NCI-H187 treated with DMSO at 0.1 percent for 48 hours (cell line): ENCODE measurements around the gene BOD1.
"Not testable (repeated sequence)": the region's sequence is repeated elsewhere in the genome, so short reads cannot be mapped to it uniquely, and the experiment has no call there.

Experiments
- DNase-seq: peaks from one replicate; lab custom pipeline; 2025; lab: John Stamatoyannopoulos, UW

Gene BOD1

DNA sequence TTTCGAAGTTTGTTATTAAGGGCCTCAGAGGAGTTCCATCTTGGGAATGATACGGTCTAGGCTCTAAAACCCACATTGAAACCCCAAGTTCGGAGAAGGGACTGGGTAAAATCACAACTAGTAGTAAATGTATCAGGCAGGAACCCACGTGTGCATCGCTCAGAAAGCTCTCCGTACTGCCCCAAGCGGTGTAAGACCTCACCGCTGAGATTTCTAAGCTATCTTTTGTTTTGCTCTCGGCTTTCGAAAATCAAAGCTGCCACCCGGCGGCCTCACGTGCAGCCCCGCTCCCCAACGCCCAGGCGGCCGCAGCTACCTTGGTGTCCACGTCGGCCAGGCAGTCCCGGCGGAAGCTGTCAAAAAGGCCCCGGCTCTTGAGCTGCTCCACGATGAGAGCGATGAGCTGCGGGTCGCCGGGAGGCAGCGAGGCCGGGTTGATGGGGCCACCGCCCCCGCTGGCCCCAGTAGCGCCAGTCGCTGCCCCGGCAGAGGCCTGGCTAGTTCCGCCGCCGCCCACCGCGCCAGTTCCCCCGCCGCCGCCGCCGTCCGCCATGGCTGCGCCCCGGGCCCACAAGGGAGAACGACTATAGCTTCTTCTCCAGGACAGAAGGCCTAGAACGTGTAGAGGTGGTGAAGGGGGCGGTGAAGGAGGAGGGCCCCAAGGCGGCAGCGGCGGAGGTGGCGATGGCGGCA lies 420 bp downstream of the BOD1 start:
- no peak for DNase-seq

DNA sequence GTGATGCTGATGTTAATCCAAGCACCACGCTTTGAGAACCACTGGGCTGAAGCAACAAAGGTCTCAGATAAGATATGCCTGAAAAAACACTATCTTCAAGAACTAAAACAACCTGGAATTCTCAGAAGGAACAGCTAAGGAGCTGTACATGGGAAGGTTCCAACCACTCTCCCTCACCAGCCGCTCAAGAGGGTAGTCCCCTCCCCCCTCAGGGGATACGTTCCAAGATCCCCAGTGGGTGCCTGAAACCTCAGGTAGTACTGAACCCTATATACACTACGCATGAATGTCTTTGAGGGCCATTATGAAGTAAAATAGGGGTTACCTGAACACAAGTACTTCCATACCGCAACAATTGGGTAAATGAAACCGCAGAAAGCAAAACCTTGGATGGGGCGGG lies 1.9 kb downstream of the BOD1 start:
- DNase-seq, result no peak

DNA sequence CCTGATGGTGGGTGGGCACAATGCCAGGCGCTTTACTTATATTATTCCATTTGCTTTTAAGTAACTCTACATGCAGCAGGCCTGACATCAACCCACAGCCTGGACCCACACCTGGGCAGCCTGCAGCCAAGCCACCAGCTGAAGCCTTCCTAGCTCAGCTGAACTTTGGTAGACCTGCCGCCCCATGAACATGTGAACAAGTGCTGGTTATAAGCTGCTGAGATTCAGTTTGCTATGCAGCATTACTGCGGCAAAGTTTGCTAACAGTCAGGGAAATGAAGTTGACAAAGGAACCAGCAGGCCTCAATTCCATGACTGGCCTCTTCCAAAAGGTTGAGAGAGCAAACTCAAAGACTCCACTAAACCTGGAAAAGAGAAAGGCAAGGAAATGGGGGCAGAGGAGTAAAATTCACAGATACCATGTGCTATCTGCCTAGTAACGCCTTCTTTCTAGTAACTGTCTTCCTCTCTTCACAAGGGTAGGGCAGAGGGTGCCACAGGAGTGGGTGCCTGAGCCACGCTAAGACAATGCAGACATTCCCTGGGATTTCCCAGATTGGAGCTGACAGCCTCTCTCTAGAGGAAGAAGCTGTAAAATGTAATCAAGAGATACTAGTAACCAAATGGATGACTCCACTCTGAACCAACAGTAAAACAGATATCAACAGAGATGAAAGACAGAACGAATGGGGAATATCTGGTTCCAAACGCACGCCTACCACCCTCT lies 2.9 kb downstream of the BOD1 start:
- DNase-seq, result no peak

DNA sequence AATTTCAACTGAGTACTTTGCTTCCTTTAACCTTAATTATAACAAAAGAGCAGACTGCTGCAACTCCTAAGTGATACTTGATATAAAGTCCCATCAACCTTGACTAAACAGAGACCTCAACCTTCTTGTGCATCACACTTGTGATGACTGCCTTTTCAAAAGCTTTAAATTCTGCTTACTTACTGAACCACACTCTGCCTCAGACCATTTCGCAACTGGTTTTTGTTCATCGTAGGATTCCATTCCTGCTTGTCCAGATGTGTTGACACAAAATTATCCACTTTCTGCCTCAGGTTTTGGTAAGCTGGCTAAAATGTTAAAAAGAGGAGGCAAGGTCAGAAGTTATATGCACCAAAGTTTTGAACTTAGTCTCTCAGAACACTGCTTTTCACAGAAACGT lies 3.5 kb downstream of the BOD1 start:
- DNase-seq, result no peak

DNA sequence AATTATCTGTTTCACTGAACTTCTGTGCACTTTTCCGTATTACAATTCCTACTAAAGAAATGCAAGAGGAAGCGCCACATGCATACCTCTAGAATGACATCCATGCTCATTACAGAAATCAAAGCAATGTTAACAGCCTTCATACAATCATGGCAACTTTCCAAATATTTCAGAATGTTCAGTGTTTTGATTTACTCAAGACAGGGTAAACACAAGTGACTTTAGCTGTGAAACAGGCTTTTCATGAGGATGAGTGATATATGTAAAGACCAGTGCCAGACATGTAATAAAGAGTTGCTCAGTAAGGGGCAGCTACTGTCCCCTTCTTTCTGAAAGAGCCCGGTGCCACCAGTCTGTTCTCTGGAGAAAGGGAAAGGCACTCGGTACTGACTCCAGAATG lies 4.7 kb downstream of the BOD1 start:
- DNase-seq, result no peak

DNA sequence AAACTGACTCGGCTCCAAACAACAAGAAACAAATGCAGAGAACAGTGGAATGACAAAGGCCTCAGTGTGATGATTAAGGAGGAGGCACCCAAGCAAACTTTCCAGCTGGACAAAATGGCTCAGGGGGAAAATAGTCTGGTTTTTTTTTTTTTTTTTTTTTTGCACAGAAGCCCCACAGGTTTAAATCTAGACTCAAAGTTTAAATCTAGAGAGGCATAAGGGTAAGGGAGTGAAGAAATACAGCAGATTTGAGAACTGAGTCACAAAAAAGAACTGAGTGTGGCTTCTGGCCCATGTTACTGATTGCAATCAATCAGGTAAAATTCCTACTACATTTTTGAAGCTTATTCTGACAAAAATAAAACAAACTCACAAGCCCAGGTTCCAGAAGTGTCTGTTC lies 12.3 kb downstream of the BOD1 start:
- no peak for DNase-seq

DNA sequence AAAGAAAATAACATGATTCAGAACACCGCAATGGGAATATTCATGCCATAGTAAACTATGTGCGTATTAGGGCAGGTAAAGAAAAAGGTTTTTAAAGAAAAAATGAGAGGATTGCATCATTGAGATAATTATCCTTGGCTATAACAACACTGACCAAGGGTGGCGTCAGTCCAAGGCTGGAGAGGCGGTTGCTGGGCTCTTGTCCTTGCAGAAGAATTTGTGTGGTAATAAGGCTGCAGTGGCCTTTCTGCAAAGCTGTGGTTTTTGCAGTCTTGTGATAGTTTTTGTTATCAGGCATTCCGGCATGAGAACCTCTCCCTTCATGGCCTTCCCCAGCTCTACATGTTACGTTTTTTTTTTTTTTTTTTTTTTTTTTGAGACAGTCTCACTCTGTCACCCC lies 14.0 kb downstream of the BOD1 start:
- DNase-seq, result no peak

DNA sequence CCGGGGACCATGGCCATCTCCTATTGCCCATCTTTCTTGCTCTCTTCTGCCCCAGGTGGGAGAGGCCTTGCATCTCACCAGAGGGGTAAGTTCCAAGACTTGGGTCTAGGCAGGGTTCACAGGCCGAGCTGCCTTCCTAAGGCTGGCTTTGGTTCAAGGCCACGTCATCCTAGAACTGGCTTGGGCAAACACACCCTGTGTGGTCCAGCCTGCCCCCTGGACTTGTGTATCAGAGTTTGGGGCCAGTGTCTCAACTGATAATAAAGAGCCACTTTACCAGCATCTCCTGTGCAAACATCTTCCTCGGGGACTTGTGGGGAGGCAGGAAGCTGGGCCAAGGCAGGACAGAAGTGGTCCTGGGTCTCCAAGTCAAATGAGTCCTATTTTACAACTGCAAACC lies 17.8 kb downstream of the BOD1 start:
- DNase-seq, result no peak

DNA sequence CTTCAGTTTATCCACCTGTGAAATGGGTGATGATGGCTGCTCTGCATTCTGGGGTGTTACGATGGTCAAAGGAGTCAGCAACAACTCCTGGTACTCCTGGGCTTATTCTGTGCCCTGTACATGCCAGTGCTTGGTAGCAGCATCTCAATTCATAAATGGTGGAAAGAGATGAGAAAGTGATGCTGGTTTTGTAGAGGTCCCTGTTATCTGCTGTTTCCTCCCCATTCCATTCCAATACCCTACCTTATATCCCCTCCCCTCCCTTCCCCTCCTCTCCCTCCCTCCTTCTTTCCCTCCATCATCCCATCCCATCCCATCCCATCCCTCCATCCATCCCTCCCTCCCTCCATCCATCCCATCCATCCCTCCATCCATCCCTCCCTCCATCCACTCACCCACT lies 19.1 kb downstream of the BOD1 start:
- no peak for DNase-seq

DNA sequence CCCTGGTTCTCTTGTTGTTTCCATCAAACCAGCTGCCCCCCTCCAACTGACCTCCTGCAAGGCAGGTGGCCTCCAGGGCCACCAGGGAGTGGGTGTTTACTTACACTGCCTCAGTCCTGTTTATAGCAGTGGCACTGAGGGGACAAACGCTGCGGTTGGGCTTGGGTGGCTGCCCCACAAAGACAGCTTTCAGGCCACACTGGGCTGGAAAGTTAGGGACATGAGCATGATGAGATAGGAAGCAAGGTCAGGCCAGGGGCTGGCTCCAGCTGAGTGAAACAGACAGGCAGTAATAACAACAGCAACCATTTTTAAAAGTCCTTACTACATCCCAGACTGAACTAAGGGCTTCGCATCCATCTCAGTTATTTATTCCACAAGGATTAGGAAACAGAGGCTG lies 20.6 kb downstream of the BOD1 start:
- DNase-seq, result no peak

DNA sequence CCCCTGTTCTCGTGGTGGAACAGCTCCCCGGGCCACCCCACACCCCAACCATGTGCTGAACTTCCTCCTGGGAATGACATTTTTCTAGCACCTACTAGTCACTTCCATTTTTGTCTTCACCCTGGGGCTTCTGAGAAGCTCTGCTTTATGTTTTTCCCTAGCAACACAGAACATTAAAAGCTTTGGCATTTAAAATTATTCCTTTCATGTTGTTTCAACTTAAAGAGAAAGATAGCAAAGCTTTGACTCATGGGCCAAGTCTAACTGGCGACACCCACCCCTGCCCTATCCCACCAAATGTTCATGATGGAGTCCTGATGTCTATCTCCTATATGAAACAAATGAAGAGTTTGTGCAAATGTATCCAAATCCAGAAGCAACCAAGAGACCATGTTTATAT lies 22.4 kb downstream of the BOD1 start:
- no peak for DNase-seq

DNA sequence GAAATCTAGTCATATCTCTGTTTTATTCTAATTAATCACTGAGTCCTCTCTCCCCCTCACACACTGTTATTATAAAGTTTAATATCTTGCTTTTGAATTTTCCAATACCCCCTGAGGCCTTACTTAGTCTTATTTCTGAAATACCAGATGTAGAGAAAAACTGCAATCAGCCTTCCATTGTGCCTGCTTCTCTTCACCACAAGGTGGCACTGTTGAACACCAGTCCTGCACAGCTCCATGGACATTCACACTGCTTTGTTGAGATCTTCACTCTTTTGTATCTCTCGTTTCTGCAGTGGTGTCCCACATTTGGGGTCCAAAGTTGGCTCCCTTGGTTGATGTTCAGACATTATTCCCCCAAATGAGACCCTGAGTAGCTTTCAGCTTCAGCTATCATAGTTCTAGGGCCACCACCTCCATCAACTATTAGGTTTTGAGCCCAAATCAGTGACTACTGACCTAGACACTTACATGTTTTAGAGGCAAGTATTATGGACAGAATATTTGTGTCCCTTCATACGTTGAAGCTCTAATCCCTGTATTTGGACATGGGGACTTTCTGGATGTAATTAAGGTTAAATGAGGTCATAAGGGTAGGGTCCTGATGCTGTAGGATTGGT lies 24.3 kb downstream of the BOD1 start:
- DNase-seq, result no peak

DNA sequence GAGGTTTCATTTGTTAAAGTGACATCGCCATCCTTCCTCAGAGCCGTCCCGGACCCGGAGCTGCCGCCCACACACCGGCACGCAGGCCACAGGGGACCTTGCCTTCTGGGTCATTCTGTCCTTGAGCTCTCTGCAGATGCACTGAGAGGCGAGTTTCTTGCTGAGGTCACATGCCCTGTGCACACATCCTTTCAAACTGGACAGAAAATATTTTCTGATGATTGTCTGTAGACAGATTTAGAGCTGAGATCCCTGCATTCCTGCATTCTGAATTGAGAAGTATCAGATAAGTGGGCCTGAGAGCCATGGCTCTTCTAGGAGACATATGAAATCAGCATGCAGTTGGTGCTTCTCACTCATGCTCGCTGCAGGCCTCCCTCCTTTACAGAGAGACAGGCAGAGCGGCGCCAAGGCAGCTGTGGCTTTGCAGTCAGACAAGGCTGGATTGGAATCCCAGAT lies 25.4 kb downstream of the BOD1 start:
- DNase-seq, result no peak

DNA sequence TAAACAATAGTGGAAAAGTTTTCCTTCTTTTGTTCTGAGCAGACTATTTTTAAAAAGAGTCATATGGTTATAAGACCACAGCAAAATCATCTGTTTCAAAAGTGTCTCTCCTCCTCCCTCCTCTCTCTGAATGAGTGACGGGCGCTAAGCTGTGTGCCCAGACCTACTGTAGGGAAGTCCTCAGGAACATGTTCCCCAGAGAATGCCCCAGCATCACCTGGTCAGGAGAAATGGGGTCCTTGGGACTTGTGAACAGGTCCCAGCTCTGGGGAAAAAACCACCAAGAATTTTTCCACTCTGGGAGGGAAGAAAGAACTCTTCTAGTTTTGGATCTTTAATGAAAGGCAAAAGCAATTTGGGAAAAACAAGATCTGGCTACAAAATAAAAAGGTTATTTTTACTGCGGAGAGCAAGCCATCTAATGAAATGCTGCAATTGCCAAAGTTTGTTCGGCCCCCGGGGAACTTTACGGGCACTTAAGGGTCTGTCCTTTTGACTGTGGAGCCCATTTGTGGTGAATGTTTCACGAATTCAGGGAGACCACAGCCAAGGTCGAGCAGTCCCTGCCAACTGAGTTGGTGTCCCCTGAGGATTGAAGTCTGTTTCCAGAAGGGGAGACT lies 25.9 kb downstream of the BOD1 start:
- no peak for DNase-seq

DNA sequence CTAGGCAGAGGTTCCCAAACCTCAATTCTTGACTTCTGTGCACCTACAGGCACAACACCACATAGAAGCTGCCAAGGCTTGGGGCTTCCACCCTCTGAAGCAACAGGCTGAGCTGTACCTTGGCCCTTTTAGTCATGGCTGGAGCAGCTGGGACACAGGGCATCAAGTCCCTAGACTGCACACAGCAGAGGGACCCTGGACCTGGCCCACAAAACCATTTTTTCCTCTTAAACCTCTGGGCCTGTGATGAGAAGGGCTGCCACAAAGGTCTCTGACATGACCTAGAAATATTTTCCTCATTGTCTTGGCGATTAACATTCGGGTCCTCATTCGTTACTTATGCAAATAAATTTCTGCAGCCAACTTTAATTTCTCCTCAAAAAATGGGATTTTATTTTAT lies 30.3 kb downstream of the BOD1 start:
- not testable (repeated sequence) for DNase-seq

DNA sequence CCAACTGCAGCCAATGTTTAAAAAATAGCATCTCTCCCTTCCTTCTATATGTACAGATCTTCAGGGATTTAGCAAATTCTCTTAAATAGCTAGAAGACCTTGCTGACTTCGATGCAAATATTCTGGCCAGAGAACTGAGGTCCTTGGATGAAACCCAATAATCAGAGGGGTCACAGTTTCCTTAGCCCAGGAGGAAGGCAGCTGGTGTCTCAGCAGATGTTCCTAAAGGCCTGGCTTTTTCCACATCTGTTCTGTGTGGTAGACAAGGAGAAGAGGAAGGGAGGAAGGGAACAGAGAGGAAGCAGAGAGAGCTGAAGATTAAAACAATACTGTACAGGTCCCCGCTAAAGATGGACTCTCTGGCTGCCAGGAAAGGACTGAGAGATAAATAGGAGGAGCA lies 33.1 kb downstream of the BOD1 start:
- no peak for DNase-seq

DNA sequence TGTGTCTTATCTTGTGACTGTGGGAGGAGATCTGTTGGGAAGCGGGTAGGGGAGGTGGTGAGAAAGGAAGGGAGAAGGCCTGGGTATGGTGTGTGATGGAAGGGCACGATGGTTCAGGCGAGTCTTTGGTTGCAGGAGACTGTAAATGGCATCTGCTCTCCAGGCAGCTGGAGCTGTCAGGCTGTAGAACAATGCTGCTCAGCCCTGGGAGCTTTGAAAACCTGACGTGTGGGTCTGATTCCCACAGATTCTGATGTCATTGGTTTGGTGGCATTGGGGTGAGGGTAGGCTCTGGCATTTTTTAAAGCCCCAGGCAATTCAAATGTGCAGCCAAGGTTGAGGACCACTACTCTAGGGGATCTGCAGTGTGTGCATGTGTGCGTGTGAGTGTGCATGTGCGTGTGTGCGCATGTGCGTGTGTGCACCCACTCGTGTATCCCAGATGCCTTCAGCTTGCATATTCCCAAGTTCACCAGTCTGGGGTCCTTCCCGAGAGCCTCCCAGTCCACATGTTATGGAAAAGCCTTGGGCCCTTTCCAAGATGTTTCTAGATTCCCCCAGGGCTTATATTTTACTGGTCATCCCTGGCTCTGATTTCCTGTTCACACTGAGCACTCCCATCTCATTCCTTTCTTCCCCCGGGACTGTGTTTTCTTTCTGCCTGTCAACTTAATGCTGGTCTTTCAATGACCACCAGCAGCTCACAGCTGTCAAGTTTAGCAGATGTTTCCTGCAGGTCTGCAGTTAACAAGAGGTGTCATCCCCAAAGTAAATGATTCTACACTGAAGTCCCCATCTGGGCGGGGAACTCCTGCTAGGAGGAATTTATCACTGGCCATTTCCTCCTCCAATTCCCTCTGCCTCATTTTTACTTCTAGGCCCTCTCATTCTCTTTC lies 34.0 kb downstream of the BOD1 start:
- DNase-seq, result no peak

DNA sequence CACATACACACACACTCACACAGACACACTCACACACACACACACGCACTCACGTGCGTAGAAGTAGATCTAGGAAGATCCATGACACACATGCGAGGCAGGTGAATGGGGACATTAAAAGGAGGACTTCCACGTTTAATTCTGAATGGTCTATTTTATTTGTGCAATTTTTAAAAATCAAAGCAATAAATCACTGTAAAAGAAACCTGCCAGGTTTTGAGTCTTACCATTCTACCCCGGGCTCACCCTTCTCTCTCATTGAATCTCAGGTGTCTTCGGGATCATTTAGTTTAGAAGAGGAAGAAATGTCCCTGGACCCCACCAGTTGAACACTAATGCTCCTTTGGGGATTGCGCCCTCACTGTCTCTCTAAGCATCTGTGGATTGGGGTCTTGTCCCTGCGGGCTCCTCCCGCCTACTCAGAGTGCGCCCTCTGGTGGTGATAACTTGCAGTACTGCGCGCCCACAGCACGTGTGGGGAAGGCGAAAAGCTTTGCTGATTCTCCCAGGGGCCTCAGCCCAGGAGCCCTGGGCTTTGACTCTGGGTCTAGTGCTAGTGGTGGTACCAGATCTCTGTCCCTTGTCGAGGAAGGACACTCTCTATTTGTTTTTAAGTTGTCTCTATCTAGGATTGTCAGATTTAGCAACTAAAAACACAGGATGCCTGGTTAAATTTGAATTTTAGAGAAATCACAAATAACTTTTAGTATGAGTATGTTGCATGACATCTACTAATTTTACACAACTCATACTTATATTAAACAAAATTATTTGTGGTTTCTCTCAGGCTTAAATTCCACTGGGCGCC lies 34.8 kb downstream of the BOD1 start:
- DNase-seq, result no peak

DNA sequence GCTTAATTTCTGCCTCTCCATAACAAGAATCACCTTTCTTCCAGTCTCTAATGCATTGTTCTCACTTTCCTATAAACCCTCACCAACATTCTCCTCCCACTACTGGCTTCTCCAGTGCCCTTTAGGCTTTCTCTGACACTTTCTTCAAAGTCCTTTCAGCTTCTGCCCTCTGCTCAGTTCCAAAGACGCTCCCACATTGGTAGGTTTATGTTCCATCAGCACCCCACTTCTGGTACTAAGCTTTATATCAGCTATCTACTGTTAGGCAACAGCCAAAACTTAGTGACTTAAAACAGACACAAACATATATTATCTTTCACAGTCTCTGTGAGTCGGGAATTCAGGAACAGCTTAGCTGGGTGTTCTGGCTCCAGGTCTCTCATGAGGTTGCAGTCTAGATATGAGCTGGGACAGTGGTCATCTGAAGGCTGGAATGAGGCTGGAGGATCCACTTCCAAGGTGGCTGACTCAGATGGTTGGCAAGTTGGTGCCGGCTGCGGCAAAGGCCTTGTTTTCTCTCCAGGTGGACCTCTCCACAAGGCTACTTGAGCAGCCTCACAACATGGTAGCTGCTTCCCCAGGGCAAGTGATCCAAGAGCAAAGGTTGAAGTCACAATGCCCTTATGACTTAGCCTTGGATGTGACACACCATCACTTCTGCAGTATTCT lies 37.4 kb downstream of the BOD1 start:
- DNase-seq, result no peak

DNA sequence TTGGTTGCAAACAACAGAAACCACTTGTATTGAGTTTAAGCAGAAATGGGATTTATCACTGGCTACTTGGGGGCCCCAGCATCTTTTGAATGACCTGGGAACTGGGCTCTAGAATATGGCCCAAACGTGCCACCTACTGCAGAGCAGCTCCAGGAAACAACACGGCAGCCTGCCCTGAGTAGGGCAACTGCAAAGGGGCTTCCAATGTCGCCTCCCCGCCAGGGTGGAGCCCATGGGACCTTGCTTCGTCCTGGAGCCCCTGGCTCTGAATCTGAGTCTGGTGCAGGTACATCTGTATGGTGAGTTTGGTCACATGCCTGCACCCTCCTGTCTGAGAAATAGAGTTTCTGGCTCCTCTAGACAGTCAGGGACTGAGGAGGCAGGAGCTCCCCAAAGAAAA lies 38.6 kb downstream of the BOD1 start:
- DNase-seq, result no peak

DNA sequence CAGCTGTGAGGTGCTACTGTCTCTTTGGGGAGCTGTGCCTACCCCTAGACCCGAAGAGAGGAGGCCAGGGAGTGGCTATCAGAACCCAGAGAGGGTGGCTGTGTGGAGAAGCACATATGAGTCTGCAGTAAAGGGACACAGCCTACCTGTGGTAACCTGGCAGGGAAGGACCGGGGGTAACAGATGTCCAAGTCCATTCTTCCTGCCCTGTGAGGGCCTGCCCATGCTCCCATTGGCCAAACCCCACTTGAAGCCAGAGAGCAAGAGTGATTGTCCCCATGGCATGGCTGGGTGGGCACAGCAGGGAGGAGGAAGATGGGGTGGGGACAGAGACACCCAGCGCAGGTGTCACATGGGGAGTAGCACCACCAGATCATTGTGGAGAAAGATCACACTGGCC lies 39.3 kb downstream of the BOD1 start:
- no peak for DNase-seq
